CD4-positive, alpha-beta T cell treated with Interleukin-6 at 100 ng/mL for 8 hours (primary cell): ENCODE data around the gene AKT2.

ENCODE experiments used
- DNase-seq: peaks from one replicate; pipeline ENCODE4 v3.0.0-alpha.2; 2020; ENCODE audit warnings: mixed read lengths, low spot score

AKT2 gene

DNA sequence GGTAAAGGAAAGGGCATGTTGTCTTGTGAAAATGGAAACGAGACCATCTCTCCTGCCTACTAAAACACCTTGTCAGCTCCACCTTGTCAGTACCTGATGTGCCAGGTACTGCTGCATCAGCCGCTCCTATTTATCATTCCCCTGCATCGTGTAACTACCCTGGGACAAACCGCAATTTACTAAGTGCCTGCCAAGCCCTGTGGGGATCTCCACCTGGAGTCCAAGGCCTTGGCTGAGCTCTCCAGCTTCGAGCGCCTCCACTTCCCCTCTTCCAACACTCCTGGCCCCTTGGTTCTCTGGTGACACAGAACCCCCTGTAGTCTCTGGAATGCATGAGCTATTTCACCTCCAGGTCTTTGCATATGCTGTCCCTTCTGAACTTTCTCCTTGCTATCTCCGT, 32.8 kb downstream of the AKT2 start:
- DNase-seq, result no peak

GRCh38 chr19:40251991-40252390, 33.2 kb downstream of the AKT2 start:
- DNase-seq, result no peak

DNA sequence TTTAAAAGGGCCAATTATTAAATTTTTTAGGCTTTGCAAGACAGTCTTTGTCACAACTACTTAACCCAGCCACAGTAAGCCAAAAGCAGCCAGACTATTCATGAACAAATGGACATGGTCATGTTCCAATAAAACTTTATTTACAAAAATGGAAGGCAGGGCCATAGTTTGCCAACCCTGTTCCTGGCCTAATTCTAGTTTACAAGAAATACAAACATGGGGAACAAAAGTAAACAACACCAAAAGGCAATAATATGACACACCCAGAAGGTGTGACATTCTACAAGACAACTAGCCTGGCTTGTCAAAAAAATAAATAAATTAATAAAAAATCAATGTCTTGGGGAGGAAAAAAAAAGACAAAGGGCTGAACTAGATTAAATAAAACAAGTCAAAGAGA, 33.9 kb downstream of the AKT2 start:
- DNase-seq, result no peak

DNA sequence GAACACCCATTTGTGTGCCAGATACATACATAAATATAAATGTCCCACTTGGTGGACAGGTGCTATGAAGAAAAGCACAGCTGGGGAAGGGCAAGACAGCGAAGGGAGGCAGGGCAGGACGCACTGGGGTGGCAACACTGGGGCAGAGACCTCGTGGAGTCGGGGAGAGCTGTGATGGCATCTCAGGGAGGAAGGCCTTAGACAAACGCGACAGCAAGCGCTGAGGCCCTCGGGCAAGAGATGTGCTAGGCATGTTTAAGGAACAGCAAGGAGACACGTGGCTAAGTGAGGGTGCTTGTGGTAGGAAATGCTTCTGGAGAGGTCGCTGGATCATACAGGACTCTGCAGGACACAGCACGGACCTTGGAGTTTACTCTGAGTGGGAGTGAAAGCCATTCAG, 35.4 kb downstream of the AKT2 start:
- no peak for DNase-seq

DNA sequence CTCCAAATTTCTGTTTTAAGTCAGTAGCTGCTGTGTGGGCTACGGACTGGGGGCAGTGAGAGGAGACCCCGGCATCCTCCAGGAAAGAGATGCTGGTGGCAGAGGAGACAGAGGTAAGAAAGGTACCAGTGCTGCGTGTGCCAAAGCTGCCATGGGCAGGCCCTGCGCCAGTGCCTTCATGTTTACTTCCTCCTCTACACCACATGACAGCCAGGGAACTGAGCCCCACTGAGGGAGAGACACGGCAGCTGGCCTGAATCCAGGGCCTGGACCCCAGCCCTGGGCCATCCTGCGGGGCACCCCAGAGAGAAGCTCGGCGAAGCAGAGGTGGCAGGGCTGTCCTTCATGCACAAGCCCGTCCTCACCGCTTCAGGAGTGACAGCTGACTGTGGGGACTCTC, 35.9 kb downstream of the AKT2 start:
- DNase-seq, result no peak

GRCh38 chr19:40247735-40248262, 37.3 kb downstream of the AKT2 start:
- DNase-seq, result no peak

DNA sequence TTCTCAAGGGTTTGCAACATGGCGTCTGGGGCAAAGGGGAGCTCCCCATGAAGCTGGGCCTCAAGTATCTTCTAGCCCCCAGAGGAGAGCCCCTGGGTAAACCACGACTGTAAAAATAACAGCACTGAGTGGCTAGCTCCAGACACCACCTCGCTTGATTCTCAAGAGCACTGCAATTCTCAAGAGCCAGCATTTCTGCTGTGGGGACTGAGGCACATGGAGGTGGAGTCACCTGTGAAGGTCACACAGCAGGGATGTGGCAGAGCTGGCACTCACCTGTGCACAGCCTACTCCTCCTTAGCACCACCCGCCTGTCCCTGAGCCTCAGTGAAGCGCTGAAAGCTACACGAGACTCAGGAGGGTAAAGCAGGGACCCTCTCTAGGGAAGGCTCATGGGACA, 38.0 kb downstream of the AKT2 start:
- no peak for DNase-seq

DNA sequence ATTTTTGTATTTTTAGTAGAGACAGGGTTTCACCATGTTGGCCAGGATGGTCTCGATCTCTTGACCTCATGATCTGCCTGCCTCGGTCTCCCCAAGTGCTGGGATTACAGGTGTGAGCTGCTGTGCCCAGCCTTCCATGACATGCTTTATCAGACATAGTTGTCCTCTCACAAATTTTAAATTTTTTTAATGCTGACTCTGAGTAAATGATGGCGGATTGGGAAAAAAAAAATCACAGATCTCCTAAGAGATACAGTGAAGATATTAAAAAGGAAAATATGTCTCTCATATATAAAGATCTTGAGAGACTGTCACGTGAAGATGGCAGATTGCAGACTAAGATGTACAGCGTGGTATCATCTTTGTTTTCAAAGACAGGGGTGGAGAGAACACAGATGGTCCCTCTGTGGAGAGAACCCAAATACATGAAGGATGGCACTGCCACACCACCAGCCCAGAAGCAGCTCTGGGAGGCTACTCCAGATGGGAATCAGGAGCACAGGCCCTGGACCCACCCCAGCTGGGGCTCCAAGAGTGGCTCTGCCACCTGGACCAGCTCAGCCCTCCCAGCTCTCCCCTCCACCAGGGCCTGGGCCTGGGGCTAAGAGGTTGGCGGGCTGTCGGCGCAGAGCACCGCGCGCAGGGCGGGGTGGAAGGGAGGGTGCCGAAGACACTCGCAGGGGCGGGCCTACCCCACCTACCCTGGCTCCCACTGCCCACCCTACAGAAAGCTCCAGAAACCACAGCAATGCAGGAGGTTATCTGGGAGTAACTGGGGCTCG, 38.7 kb downstream of the AKT2 start:
- no peak for DNase-seq

- no peak for DNase-seq
Measured at GRCh38 chr19:40245506-40246128, 39.5 kb downstream of the AKT2 start.

DNA sequence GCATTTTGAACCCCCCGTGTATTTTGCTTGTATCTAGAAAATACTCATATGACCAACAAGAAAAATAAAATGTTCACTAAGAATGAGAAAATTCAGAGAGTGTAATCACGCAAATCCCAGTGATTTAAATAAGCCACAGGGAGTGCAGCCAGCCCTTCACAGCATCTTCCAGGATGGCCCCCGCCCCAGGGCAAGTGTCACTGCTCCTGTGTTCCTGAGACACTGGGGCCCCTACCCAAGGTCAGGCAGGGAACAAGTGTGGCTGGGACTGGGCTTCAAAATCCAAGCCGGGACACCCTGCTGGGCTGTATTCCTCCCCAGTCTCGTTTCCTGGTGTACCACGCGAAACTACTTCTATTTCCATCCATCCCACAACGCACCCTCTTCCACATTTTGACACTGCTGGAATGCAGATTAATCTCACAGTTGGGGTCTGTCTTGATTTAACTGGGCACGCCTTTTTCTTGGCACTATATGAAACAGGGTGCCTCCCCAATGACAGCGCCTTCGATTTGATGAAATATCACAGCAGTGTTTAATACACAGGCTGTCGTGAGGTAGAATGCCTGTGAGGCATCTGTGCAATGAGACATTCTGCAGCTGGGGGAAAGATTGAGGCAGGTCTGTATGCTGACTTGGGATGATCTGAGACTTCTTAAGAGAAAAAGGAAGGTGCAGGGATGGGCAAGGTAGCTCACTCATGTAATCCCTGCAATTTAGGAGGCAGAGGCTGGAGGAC, 40.4 kb downstream of the AKT2 start:
- DNase-seq, result no peak

- no peak for DNase-seq
Measured at GRCh38 chr19:40243181-40243580, 42.0 kb downstream of the AKT2 start.

DNA sequence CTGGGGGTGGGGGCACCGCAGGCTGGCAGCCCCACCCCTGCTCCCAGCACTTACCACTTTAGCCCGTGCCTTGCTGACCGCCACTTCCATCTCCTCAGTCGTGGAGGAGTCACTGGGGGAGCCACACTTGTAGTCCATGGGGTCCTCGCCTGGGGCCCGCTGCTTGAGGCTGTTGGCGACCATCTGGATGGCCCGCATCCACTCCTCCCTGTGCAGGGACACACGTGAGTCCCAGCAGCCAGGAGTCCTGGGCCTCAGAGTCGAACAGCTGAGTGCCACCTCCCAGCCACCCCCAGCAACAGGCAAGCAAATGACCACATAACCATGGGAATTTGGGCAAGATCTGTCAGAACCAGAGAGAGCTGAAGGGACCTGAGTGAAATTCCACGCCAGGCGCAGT, 42.7 kb downstream of the AKT2 start:
- no peak for DNase-seq

GRCh38 chr19:40241809-40242384, 43.2 kb downstream of the AKT2 start:
- no peak for DNase-seq

- no peak for DNase-seq
Measured at GRCh38 chr19:40241125-40241808, 43.9 kb downstream of the AKT2 start.

DNA sequence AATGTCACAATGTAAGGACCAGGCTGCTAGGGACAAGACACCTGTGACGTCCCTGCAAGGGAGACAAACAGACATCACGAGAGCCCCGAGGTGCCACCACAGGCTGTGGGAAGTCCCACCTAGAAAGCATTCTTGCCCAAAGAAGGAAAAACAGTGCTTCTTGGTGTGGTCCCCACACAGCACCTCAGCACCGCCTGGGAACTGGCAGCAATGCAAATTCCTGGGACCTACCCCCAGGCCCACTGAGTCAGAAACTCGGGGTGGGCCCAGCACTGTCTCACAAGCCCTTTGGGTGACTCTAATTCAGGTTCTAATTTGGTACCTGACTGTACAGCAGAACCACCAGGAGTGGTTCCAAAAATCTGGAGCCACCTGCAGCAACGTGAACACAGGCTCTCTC, 44.8 kb downstream of the AKT2 start:
- no peak for DNase-seq

DNA sequence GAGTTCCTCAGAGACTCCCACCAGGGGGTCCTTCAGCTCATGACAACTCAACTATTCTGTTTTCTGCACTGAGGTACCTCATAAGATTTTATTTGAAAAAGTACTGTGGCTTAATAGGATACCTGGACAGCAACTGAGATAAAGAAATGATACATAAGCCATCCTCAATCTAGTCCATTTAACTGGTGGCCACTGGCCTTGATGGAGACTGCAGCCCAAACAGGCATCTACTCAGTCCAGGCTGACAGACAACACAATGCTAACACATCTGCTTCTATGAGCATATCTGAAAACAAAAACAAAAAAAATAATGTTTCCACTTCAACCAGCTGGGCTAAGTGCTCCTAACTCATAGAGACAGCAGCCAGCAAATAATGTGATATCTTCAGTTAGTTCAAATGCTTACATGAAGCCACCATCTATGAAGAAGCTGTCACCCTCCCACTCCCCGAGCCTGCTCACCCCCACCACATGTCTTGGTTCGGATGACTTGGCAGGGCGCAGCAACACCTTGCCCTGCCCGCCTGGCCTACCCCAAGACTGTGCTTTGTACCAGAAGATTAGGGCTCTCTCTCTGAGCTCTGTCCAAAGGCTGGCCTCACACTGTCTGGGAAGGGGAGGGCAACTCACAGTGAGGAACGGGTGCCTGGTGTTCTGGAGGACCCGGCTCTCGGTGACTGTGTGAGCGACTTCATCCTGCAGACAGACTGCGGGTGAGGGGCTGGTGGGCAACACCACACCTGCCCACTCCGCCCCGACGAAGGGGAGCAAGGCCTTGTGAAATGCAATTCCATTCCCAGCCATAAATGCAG, 45.5 kb downstream of the AKT2 start:
- DNase-seq, result no peak

DNA sequence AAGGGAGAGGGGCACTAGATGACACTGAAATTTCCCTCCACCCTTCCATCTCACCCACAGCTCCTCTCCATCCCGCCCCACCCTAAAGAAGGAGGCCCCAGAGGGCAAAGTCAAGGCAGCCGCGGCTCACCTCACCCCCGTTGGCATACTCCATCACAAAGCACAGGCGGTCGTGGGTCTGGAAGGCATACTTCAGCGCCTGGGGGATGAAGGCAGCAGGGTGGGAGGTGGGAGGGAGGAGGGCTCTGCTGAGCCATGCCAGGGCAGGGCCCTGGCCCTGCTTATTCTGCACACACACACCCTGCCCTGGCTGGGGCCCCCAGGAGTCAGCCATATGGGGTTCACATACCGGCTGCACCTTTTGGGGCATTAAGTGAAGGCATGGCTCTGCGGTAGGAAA, 46.4 kb downstream of the AKT2 start:
- no peak for DNase-seq

DNA sequence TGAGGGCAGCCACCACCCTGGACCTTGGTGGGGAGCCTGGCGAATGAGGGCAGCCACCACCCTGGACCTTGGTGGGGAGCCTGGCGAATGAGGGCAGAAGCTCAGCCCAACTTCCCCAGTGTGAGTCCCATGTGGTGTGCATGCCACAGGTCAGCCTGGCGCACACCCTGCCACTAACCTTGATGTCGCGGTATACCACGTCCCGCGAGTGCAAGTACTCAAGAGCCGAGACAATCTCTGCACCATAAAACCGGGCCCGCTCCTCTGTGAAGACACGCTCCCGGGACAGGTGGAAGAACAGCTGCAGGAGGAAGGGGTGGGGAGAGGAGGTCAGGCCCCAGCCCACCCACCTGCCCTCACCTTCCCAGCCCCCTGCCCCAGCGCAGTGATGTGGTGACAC, 47.4 kb downstream of the AKT2 start:
- DNase-seq, result no peak

DNA sequence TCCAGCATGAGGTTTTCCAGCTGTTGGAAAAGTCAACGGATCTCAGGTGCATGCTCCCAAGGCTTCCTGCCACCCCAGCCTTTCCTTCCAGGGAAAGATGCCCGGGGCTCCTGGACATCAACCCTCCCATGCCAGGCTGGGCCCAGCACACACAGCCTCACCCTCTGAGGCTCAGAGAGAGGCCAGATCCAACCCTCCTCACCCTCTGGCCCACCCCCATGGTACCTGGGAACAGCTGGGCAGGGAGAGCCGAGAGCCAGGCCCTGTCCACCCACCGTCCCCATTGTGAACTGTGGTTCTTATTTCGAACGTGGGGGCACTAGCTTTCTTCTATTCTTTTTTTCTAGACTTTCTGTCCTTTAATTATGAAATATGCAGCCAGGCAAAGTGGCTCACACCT, 48.8 kb downstream of the AKT2 start:
- DNase-seq, result no peak

DNA sequence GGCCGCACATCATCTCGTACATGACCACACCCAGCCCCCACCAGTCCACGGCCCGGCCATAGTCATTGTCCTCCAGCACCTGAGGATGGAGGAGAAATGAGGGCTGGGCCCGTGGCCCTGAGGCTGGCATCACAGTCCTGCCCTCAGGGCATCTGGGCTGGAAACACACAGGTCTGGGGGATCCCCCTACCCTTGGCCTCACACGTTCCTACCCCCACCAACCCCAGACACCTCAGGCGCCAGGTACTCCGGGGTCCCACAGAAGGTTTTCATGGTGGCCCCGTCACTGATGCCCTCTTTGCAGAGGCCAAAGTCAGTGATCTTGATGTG, 49.2 kb downstream of the AKT2 start:
- DNase-seq, result no peak
